Panc1 (cell line): ENCODE measurements around the gene DAZAP1. TPM values are rescaled to one million over a fixed set of nuclear protein-coding genes. Genes with fewer than 3 reads are reported as not detected.

Experiments
- ATAC-seq: fragments of 200-7000 bp; cut with Tn5 transposase; 2 replicates; pipeline ENCODE4 v1.9.1; 2020; ENCODE audit warnings: mild to moderate bottlenecking, moderate library complexity
- BruUV-seq: library from RNA; stranded (reverse); fragments of 400-500 nt; replicated peaks from 2 replicates; lab custom pipeline; 2021; lab: Mats Ljungman, UMichigan
- CTCF ChIA-PET: fragments of 300-600 bp; sonication (Branson Sonifier 250); formaldehyde crosslinking; loops from one replicate; lab custom pipeline; 2022; ENCODE audit warnings: antibody characterized with exemption; lab: Charles Lee
- POLR2A ChIA-PET: fragments of 300-600 bp; sonication (Branson Sonifier 250); formaldehyde crosslinking; loops from one replicate; lab custom pipeline; 2022; ENCODE audit warnings: antibody characterized with exemption; lab: Charles Lee
- DNase-seq: peaks from one replicate; pipeline ENCODE4 v3.0.0-alpha.2; 2010; ENCODE audit warnings: low read depth, low spot score
- H3K27ac ChIP-seq: 2 replicates; pipeline ENCODE4 v1.5.1; 2011; ENCODE audit warnings: mild to moderate bottlenecking, low read length, inconsistent platforms
- H3K27me3 ChIP-seq: fragments of 200-500 bp; sonication (Bioruptor generic); 2 replicates; pipeline ENCODE4 v1.6.0; 2014; ENCODE audit warnings: low read length, inconsistent platforms; ENCODE audit not compliant: control insufficient read depth, insufficient read depth
- H3K36me3 ChIP-seq: fragments of 200-500 bp; sonication (Bioruptor generic); 2 replicates; pipeline ENCODE4 v1.5.1; 2014; ENCODE audit warnings: inconsistent platforms, mild to moderate bottlenecking, low read length, moderate library complexity; ENCODE audit not compliant: control insufficient read depth, insufficient read depth
- H3K4me1 ChIP-seq: 2 replicates; pipeline ENCODE4 v1.5.1; 2011; ENCODE audit warnings: inconsistent platforms, mild to moderate bottlenecking, low read length, moderate library complexity; ENCODE audit not compliant: control insufficient read depth, insufficient read depth
- H3K4me3 ChIP-seq, 2 experiments: 2 replicates each; pipeline ENCODE4 v1.5.1; 2011 to 2012; ENCODE audit warnings: low read depth in 2 of 2, low read length in 2 of 2, mild to moderate bottlenecking in 2 of 2, inconsistent platforms in 1 of 2, moderate library complexity in 1 of 2
- H3K9me3 ChIP-seq: fragments of 200-500 bp; sonication (Bioruptor generic); 2 replicates; pipeline ENCODE4 v1.5.1; 2014; ENCODE audit warnings: low read depth, mild to moderate bottlenecking, inconsistent platforms, low read length, moderate library complexity; ENCODE audit not compliant: control insufficient read depth, insufficient read depth
- CTCF ChIP-seq: fragments of 450-650 bp; IDR thresholded peaks from 2 replicates; pipeline ENCODE4 v1.5.1; 2017; ENCODE audit warnings: mild to moderate bottlenecking
- POLR2AphosphoS5 ChIP-seq: IDR thresholded peaks from 2 replicates; pipeline ENCODE4 v1.6.1; 2012; ENCODE audit warnings: mild to moderate bottlenecking, low read depth, low read length, moderate library complexity
- REST ChIP-seq, 2 experiments: IDR thresholded peaks; 2 replicates each; pipeline ENCODE4 v1.6.1; 2011 to 2012; ENCODE audit warnings: low read depth in 2 of 2, control low read depth in 1 of 2, low read length in 1 of 2, mild to moderate bottlenecking in 1 of 2, moderate library complexity in 1 of 2; ENCODE audit not compliant: insufficient read depth in 1 of 2
- SIN3A ChIP-seq: IDR thresholded peaks from 2 replicates; pipeline ENCODE4 v1.6.1; 2012; ENCODE audit warnings: low read depth, mild to moderate bottlenecking, low read length, moderate library complexity, borderline replicate concordance; ENCODE audit not compliant: insufficient read depth
- TCF7L2 ChIP-seq: IDR thresholded peaks from 2 replicates; pipeline ENCODE4 v1.6.1; 2011; ENCODE audit warnings: mild to moderate bottlenecking, low read depth, low read length, inconsistent platforms
- in situ Hi-C: cut with HindIII; loops from 2 replicates; pipeline ENCODE4 v1.10.0; 2016; ENCODE audit warnings: low sequenced_read_pairs, low pct_unique_long_range_greater_than_20kb
- intact Hi-C: fragments of 100-400 bp; cut with micrococcal nuclease; formaldehyde crosslinking; loops from one replicate; pipeline ENCODE4 v1.10.0; 2022; ENCODE audit not compliant: unreplicated experiment
- total RNA-seq: library from RNA; stranded (reverse); gene quantifications from one replicate; pipeline ENCODE4 v1.2.1, GENCODE V29; 2021; ENCODE audit not compliant: unreplicated experiment

The DAZAP1 gene
- total RNA-seq, 1 experiment from 2014 or later = 195 TPM

- Histone ChIP-seq H3K9me3 (no peaks in the 10 kb centered on the region), H3K27ac (no peak overlapping the region), H3K4me1 (no peaks in the 10 kb centered on the region), H3K4me3 (no peak overlapping the region), H3K36me3 (no peaks in the 10 kb centered on the region), H3K27me3 (no peaks in the 10 kb centered on the region)
- no TSS peak for BruUV-seq
- intact Hi-C loops = no loop called here
- ChIA-PET POLR2A (no interaction called here), CTCF (no interaction called here)
- in situ Hi-C loops = no loop called here
- TF ChIP-seq SIN3A (no peak), REST (IDR thresholded peaks at IDR 0.05; ENCODE audit: insufficient read depth in 1 of 2, low read depth in 2 of 2, low read length in 1 of 2) (no peak), POLR2AphosphoS5 (no peak), CTCF (no peak), TCF7L2 (no peak)
- ATAC-seq (no peak), DNase-seq (no peak)
These were observed 61.5 kb downstream of the DAZAP1 start for GRCh38 chr19:1468821-1469254.

- Histone ChIP-seq H3K4me1 (no peaks in the 10 kb centered on the region), H3K27me3 (no peaks in the 10 kb centered on the region), H3K4me3 (no peak overlapping the region), H3K36me3 (no peaks in the 10 kb centered on the region), H3K27ac (no peak overlapping the region), H3K9me3 (no peaks in the 10 kb centered on the region)
- TF ChIP-seq REST (IDR thresholded peaks at IDR 0.05; ENCODE audit: insufficient read depth in 1 of 2, low read depth in 2 of 2, low read length in 1 of 2) = no peak
- TF ChIP-seq TCF7L2 = no peak
- TF ChIP-seq SIN3A = no peak
- no peak for TF ChIP-seq CTCF
- TF ChIP-seq POLR2AphosphoS5 = no peak
- CTCF ChIA-PET = no interaction called here
- POLR2A ChIA-PET = no interaction called here
- intact Hi-C loops = no loop called here
- no TSS peak for BruUV-seq
- in situ Hi-C loops = no loop called here
- DNase-seq = no peak
- ATAC-seq = no peak
These were observed 62.1 kb downstream of the DAZAP1 start for GRCh38 chr19:1469255-1470054.
